LoVo (cell line): Measurements from ENCODE around the gene PLXNA4.
"Not testable (repeated sequence)": the region's sequence is repeated elsewhere in the genome, so short reads cannot be mapped to it uniquely, and the experiment has no call there.

Experiments
- DNase-seq: peaks from one replicate; pipeline ENCODE4 v3.0.0-alpha.2; 2016; ENCODE audit warnings: low spot score

PLXNA4 gene

GRCh38 chr7:132415259-132415658, 161.0 kb downstream of the PLXNA4 start:
- DNase-seq: no peak

GRCh38 chr7:132414857-132415256, 161.4 kb downstream of the PLXNA4 start:
- no peak for DNase-seq

- no peak for DNase-seq
These were observed 163.8 kb downstream of the PLXNA4 start for GRCh38 chr7:132412435-132412834.

DNA sequence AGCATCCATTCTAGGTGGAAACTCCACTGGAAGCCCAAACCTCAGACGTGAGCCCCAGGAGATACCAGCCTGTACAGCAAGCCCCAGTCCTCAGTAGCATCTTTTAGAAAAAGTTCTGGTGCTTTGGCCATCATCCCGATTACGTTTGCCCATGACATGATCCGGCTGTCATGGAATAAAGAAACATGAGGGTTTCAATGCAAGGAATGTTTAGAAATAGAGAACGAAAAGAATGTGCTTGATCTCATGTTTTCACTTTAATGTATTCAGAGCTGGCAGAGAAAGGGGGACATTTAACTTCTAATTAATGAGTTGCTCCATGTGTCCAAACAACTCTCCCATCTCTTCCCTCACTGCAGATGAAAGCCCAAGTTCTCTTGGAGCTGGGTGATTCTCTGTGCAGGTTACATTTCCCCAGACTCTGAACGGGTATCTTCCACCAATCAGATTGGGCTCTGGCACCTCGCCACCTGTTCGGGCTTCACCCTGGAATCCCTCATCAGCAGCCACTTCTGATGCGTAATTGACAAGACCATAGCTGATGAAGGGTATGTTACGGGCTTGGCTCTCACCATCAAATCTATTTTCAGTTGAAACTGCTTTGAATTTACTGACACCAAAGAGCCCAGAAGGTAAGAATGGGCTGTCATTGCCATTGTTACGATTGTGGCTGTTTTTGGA, 165.3 kb downstream of the PLXNA4 start:
- DNase-seq: no peak

- no peak for DNase-seq
These were observed 165.9 kb downstream of the PLXNA4 start for GRCh38 chr7:132410385-132410784.

- no peak for DNase-seq
These were observed 168.5 kb downstream of the PLXNA4 start for GRCh38 chr7:132407764-132408163.

DNA sequence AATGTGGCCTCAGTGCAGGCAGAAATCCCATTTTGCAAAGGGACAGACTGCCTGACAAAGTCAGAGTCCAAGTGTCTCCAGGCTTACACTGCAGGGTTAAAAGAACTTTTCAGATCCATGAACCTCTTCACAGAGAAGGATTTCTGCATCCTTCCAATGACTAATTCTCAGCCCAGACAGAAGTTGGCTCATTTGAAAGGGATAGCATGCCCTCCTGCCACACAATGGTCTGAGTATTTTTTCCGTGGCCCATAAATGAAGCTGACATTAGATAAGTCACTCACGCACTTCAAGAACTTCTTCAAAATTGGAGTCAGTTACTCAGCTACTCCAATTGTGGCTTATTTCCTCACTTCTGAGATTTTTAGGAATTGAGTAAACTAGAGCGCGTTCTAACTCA, 170.2 kb downstream of the PLXNA4 start:
- no peak for DNase-seq

DNA sequence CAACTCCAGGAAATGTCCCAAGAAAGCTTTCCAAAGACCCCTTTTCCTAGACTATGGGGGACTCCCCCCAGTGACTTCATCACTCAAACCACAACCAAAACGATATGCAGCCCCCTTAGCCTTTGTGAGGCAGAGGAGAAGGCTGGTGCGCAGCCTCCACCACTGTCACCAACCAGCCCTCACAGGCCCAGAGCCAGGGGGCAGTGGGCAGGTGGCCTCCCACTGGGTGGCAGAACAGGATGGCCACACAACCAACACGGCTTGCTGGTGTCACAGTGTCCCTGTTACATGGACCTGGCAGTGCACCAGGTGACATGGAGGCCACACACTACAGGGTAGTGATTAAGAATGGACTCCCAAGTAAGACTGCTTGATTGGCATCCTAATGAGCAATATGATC, 172.0 kb downstream of the PLXNA4 start:
- no peak for DNase-seq

- no peak for DNase-seq
These were observed 172.7 kb downstream of the PLXNA4 start for GRCh38 chr7:132403465-132404110.

GRCh38 chr7:132402751-132403245, 173.5 kb downstream of the PLXNA4 start:
- DNase-seq: no peak

DNA sequence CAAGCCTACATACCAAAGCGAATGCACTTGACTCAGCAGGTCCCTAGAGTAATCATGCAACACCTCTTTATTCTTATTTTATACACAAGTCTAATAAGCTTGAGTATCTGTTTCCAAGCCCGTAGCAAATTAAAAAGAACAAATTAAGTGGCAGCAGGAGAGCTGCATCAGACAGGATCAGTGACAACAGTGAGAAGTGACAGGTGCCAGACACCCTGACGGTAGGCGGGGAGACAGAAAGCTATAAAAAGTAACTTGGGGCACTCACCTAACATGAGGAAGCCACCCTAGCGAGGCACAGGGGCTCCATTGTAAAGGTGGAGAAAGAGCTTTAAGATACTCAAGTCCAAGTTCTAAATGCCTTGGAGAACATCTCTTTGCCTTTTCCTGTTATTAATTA, 174.2 kb downstream of the PLXNA4 start:
- DNase-seq: no peak

DNA sequence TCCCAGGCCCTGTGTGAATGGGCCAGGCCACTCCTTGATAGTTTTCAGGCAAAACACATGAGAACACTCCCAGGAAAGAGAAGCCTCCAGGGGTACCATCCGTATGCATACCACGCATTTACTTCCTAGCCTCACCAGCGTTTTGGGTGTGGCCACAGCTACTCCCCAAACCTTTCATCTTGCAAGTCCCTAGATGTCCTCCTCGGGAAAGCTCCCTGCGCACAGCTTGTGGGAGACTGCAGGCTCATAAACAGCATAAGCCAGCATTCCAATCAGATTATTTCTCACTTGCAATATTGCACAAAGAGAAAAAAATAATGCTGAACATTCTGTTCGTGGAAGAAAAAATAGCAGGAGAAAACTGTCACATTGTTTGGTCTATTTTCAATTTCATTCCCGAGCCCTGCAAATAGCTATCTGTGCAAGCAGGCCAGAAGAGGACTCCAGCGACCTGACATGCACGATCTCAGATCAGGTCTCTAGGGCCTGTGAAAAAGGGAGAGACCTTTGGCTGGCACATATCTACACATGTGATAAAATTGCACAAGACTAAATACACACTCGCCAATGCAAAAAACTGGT, 175.6 kb downstream of the PLXNA4 start:
- no peak for DNase-seq

DNA sequence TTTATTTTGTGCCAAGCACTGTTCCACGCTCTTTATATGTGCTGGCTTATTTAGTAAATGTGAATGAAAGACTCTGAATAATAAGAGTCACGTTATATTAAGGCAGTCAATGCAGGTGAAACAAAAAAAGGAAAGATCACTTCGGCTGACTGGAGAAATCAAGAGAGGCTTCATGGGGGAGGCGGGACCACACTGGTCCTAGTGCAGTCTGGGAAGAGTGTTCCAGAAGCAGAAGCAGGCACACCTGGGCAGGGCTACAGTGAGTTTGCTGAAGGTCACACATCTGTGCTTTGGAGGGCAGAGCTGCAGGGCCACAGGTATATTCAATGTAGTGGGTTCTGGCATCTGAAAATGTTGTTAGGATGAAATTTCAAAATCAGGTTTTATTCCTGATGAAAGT, 176.9 kb downstream of the PLXNA4 start:
- DNase-seq: no peak

DNA sequence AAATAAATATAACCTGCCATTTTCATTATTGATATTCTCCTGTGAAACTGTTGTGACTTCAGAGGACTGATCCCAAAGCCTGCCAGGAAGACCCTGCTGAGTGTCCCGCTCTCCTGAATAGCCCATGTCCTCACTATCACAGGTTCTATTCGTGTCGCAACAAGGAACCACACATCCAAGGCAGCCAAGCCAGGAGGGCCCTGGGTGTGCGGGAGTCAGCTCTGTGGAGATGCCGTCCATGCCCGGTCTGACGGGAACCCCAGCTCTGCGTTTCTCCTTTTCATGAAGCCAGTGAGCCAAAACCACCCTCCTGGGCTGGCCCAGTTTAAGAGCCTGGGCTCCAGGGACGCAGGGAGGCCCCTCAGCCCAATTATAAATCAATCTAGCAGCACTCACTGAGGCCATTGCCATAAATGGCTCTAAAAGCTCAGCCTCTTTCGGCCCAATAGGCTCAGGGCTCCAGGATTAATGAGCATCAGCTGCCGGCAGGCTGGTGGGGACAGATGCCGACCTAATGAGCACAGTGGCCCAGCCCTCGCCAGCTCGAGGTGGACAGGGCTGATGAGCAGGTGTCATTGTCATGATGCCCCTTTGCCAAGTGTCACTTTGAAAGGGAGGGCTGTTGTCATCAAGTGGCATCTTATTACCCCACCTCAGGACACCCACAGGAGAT, 177.9 kb downstream of the PLXNA4 start:
- no peak for DNase-seq

DNA sequence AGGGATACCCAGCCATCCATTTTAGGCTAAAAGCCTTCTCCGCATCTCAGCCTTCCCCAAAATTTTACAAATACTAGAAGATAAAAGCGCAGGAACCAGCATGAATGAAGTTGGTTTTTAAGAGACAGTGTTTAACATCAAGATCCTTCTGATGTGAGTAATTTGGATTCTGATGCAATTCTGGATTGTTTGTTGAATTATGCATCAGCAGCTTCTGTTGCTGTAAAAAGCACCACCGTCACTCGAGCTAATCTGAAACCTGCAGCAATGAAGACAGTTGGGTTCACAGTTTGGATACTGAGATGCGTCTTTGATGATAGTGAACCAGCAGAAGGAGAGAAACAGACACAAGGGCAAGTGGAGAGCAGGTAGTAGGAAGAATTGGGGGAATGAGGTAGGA, 179.2 kb downstream of the PLXNA4 start:
- no peak for DNase-seq

DNA sequence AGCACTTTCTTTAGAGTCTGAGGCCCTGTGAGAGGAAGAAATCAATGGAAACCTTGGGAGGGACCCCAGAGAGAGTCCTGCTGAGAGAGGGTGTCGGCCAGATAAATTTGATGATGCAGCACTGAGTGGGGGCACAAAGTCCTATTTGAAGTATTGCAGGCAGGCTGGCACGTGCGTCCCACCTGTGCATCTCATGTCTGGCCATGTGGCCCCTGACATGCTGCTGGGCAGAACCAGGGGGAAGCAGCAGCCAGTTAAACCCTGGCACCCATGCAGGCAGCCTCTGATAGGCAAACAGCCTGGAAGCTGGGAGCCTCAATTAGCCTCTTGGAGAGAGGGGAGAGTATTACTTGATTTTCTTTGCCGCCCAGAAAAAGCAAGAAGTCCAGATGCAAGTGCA, 180.9 kb downstream of the PLXNA4 start:
- DNase-seq: no peak

- no peak for DNase-seq
These were observed 181.7 kb downstream of the PLXNA4 start for GRCh38 chr7:132394283-132395198.

DNA sequence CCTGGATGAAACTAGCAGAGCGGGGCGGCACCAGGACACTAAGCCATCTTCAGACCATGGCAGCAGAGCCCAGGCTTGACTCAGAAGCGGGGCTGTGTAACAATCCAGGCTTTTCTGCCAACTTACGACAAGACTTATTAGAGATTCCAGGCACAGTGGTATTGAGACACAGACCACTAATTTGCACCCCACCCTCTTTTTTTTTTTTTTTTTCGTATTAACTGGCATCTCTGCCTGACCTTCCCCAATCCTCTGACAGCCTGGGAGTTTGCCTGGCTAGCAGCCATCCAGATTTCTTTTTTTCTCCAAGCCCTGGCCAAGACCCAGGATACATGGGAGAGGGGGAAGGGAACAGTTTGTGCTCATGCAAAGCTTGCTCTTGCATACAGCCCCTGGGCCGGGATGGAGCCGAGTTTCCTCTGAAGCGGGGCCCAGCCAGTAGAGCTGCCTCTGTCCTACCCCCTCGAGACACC, 182.4 kb downstream of the PLXNA4 start:
- DNase-seq: no peak

DNA sequence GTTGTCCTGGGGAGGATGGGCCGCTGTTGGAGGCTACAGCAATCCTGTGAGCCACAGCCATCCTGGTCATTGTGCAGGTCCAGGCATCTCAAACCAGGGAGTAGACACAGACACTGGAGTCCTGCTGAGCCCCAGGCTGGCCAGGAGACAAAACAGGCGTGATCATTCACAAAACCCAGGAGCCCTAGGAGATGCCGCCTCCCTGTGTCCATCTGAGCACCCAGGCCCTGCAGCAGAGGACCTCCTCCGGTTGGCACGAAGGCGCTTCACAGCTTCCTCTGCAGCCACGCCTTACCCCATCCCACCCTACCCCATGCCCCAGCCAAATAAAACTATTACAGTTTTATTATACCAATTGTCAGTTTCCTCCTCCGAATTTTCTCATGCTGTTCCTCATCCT, 183.6 kb downstream of the PLXNA4 start:
- DNase-seq: no peak

GRCh38 chr7:132390705-132391104, 185.6 kb downstream of the PLXNA4 start:
- DNase-seq: no peak

DNA sequence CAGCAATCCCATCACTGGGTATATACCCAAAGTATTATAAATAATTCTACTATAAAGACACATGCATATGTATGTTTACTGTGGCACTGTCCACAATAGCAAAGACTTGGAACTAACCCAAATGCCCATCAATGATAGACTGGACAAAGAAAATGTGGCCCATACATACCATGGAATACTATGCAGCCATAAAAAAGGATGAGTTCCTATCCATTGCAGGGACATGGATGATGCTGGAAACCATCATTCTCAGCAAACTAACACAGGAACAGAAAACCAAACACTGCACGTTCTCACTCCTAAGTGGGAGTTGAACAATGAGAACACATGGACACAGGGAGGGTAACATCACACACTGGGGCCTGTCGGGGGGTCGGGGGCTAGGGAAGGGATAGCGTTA, 186.2 kb downstream of the PLXNA4 start:
- not testable (repeated sequence) for DNase-seq

DNA sequence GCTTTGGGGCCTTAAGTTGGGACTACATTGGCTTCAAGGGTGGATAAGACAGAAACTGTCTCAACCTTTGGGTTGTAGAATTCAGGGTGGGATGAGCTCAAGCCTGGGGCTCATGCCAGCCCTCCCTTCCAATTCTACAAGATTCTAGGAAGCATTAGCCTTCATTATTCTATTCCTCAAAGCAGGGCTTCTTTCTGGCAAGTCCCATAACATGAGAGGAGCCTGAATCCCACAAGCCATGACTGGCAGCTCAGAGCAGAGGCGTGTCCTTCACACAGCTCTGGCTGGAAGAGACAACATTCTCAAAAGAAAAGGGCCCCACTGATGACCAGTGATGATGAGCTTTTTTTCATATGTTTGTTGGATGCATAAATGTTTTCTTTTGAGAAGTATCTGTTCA, 187.6 kb downstream of the PLXNA4 start:
- no peak for DNase-seq
